Keratinocyte (primary cell): ENCODE data around the gene INPP5A. TPM values are rescaled to one million over a fixed set of nuclear protein-coding genes. Genes with fewer than 3 reads are reported as not detected.

Experiments used
- DNase-seq: peaks from one replicate; pipeline ENCODE4 v3.0.0-alpha.2; 2011; ENCODE audit warnings: low read depth, missing footprints, low spot score
- FAIRE-seq: peaks from 2 replicates; lab custom pipeline; 2011; peaks lifted over from hg19 to GRCh38; lab: Jason Lieb, UNC
- H2AFZ ChIP-seq: 2 replicates; pipeline ENCODE4 v1.6.0; 2012; ENCODE audit warnings: low read length, control low read depth, inconsistent platforms; ENCODE audit not compliant: control insufficient read depth
- H3K27ac ChIP-seq: 2 replicates; pipeline ENCODE4 v1.5.1; 2011; ENCODE audit warnings: low read length; ENCODE audit not compliant: control insufficient read depth, insufficient read depth
- H3K27me3 ChIP-seq: 3 replicates; pipeline ENCODE4 v1.6.0; 2011; ENCODE audit warnings: low read length; ENCODE audit not compliant: control insufficient read depth, insufficient read depth; ENCODE audit errors: extremely low read depth
- H3K36me3 ChIP-seq, 2 experiments: 2 replicates in 1 of 2; 3 replicates in 1 of 2; pipeline ENCODE4 v1.5.1; 2011; ENCODE audit warnings: low read length in 2 of 2, mild to moderate bottlenecking in 1 of 2; ENCODE audit not compliant: control insufficient read depth in 2 of 2, insufficient read depth in 2 of 2; ENCODE audit errors: extremely low read depth in 1 of 2
- H3K4me1 ChIP-seq: 3 replicates; pipeline ENCODE4 v1.5.1; 2011; ENCODE audit warnings: low read length; ENCODE audit not compliant: control insufficient read depth, insufficient read depth; ENCODE audit errors: extremely low read depth
- H3K4me2 ChIP-seq: 3 replicates; pipeline ENCODE4 v1.6.0; 2011; ENCODE audit warnings: low read depth, low read length; ENCODE audit not compliant: control insufficient read depth, insufficient read depth; ENCODE audit errors: extremely low read depth
- H3K4me3 ChIP-seq, 3 experiments: fragments of 200-600 bp in 1 of 3; sonication (generic) in 1 of 3; 2 replicates in 2 of 3; 3 replicates in 1 of 3; pipeline ENCODE4 v1.5.1; 2011 to 2016; ENCODE audit warnings: low read length in 3 of 3, mild to moderate bottlenecking in 3 of 3, control low read depth in 2 of 3, inconsistent platforms in 1 of 3, low read depth in 1 of 3, mixed read lengths in 1 of 3, mixed run types in 1 of 3, moderate library complexity in 1 of 3; ENCODE audit not compliant: control insufficient read depth in 2 of 3, insufficient read depth in 2 of 3; ENCODE audit errors: extremely low read depth in 1 of 3
- H3K79me2 ChIP-seq: 2 replicates; pipeline ENCODE4 v1.6.0; 2012; ENCODE audit warnings: low read length; ENCODE audit not compliant: control insufficient read depth, insufficient read depth
- H3K9ac ChIP-seq: 3 replicates; pipeline ENCODE4 v1.6.0; 2011; ENCODE audit warnings: low read length; ENCODE audit not compliant: control insufficient read depth, insufficient read depth; ENCODE audit errors: extremely low read depth
- H3K9me1 ChIP-seq: 3 replicates; pipeline ENCODE4 v1.6.0; 2011; ENCODE audit warnings: low read length; ENCODE audit not compliant: control insufficient read depth, insufficient read depth; ENCODE audit errors: extremely low read depth
- H3K9me3 ChIP-seq: 2 replicates; pipeline ENCODE4 v1.5.1; 2012; ENCODE audit warnings: low read depth, low read length; ENCODE audit not compliant: control insufficient read depth
- H4K20me1 ChIP-seq: 3 replicates; pipeline ENCODE4 v1.6.0; 2011; ENCODE audit warnings: low read length; ENCODE audit not compliant: control insufficient read depth, insufficient read depth; ENCODE audit errors: extremely low read depth
- CTCF ChIP-seq, 3 experiments: IDR thresholded peaks in 1 of 3; conservative IDR thresholded peaks in 1 of 3; optimal IDR thresholded peaks in 1 of 3; 2 replicates in 2 of 3; 3 replicates in 1 of 3; pipeline versions ENCODE3 to v1.5.1; 2011; ENCODE audit warnings: low read length in 3 of 3, mild to moderate bottlenecking in 3 of 3, moderate library complexity in 2 of 3, control low read depth in 1 of 3, inconsistent platforms in 1 of 3; ENCODE audit not compliant: insufficient read depth in 2 of 3; ENCODE audit errors: extremely low read depth in 1 of 3
- EZH2 ChIP-seq: IDR thresholded peaks from one replicate; pipeline ENCODE4 v1.6.1; 2012; ENCODE audit warnings: inconsistent platforms, mild to moderate bottlenecking, low read length, moderate library complexity
- dilution Hi-C: fragments of 300-500 bp; cut with MboI; formaldehyde crosslinking; loops from one replicate; pipeline ENCODE4 v1.7.0; 2020; ENCODE audit warnings: low sequenced_read_pairs; ENCODE audit not compliant: extremely low pct_ligation_motif_present
- polyA plus RNA-seq, 5 experiments: library from polyadenylated mRNA; depleted of rRNA in 3 of 5; stranded (reverse) in 3 of 5; stranded (forward) in 1 of 5; unstranded in 1 of 5; fragments of >200 nt; gene quantifications; 1 replicate in 1 of 5; 2 replicates in 3 of 5; 3 replicates in 1 of 5; pipeline versions ENCODE4 v1.2.1 to v1.2.3, GENCODE V29; 2011 to 2012; ENCODE audit warnings: missing spikeins in 2 of 5, low read depth in 1 of 5, low replicate concordance in 1 of 5

The INPP5A gene
- polyA plus RNA-seq, 1 donor (not counting 4 experiments of a cell fraction or from before 2014, with no cell fraction given) = 11.2 TPM

- DNase-seq (no peak), FAIRE-seq (no peak)
- H3K27me3 ChIP-seq = peaks cover 14% of the 10 kb centered on the region
- no peak overlapping the region for H3K4me3 ChIP-seq
- no peaks in the 10 kb centered on the region for H3K79me2 ChIP-seq
- no peak overlapping the region for H3K9ac ChIP-seq
- H3K4me2 ChIP-seq = no peak overlapping the region
- H3K9me1 ChIP-seq = no peaks in the 10 kb centered on the region
- no peaks in the 10 kb centered on the region for H3K36me3 ChIP-seq
- TF ChIP-seq CTCF (optimal IDR thresholded peaks at IDR 0.05 in 1 of 3, IDR thresholded peaks at IDR 0.05 in 1 of 3, conservative IDR thresholded peaks at IDR 0.05 in 1 of 3; ENCODE audit: extremely low read depth in 1 of 3, insufficient read depth in 2 of 3, low read length in 3 of 3) (no peak), EZH2 (no peak)
- no peak overlapping the region for H2AFZ ChIP-seq
- no peak overlapping the region for H3K27ac ChIP-seq
- H3K4me1 ChIP-seq = no peaks in the 10 kb centered on the region
- H4K20me1 ChIP-seq = peaks cover 3% of the 10 kb centered on the region
- no peaks in the 10 kb centered on the region for H3K9me3 ChIP-seq
- dilution Hi-C loops = no loop called here
These were observed 30.7 kb upstream of the INPP5A start for GRCh38 chr10:132506711-132507408.

- H3K9ac ChIP-seq = no peak overlapping the region
- H3K4me1 ChIP-seq = no peaks in the 10 kb centered on the region
- FAIRE-seq (no peak), DNase-seq (no peak)
- no peaks in the 10 kb centered on the region for H3K9me3 ChIP-seq
- no peak overlapping the region for H3K4me3 ChIP-seq
- H3K36me3 ChIP-seq = no peaks in the 10 kb centered on the region
- H3K9me1 ChIP-seq = no peaks in the 10 kb centered on the region
- no peak overlapping the region for H3K4me2 ChIP-seq
- H3K27me3 ChIP-seq = peaks cover 14% of the 10 kb centered on the region
- dilution Hi-C loops = no loop called here
- no peaks in the 10 kb centered on the region for H3K79me2 ChIP-seq
- no peak for TF ChIP-seq EZH2
- no peak for TF ChIP-seq CTCF (optimal IDR thresholded peaks at IDR 0.05 in 1 of 3, IDR thresholded peaks at IDR 0.05 in 1 of 3, conservative IDR thresholded peaks at IDR 0.05 in 1 of 3; ENCODE audit: extremely low read depth in 1 of 3, insufficient read depth in 2 of 3, low read length in 3 of 3)
- H3K27ac ChIP-seq = no peak overlapping the region
- H2AFZ ChIP-seq = no peak overlapping the region
- H4K20me1 ChIP-seq = peaks cover 3% of the 10 kb centered on the region
These were observed 30.1 kb upstream of the INPP5A start for GRCh38 chr10:132507409-132507955.
